GM13977 (cell line): ENCODE measurements around the gene WTAP.

Source experiments
- DNase-seq: peaks from one replicate; pipeline ENCODE4 v3.0.0; 2012; ENCODE audit warnings: low spot score
- in situ Hi-C: fragments of 300-500 bp; cut with MboI; formaldehyde crosslinking; loops from one replicate; pipeline ENCODE4 v1.12.0; 2022; ENCODE audit warnings: low sequenced_read_pairs, low pct_unique_long_range_greater_than_20kb, mixed read lengths, inconsistent platforms; ENCODE audit not compliant: unreplicated experiment
- TF ChIP-seq, protein P1 (sequence below): IDR thresholded peaks from 2 replicates; pipeline ENCODE4 v1.5.1; 2012; ENCODE audit warnings: mild to moderate bottlenecking, control low read depth; ENCODE audit not compliant: insufficient read depth; ENCODE audit errors: extremely low read depth, missing control alignments

Gene WTAP

GRCh38 chr6:159772196-159772595 is 44.9 kb downstream of the WTAP start:
- DNase-seq = no peak
- TF ChIP-seq, protein P1, sequence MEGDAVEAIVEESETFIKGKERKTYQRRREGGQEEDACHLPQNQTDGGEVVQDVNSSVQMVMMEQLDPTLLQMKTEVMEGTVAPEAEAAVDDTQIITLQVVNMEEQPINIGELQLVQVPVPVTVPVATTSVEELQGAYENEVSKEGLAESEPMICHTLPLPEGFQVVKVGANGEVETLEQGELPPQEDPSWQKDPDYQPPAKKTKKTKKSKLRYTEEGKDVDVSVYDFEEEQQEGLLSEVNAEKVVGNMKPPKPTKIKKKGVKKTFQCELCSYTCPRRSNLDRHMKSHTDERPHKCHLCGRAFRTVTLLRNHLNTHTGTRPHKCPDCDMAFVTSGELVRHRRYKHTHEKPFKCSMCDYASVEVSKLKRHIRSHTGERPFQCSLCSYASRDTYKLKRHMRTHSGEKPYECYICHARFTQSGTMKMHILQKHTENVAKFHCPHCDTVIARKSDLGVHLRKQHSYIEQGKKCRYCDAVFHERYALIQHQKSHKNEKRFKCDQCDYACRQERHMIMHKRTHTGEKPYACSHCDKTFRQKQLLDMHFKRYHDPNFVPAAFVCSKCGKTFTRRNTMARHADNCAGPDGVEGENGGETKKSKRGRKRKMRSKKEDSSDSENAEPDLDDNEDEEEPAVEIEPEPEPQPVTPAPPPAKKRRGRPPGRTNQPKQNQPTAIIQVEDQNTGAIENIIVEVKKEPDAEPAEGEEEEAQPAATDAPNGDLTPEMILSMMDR = no peak
- in situ Hi-C loops = no loop called here

DNA sequence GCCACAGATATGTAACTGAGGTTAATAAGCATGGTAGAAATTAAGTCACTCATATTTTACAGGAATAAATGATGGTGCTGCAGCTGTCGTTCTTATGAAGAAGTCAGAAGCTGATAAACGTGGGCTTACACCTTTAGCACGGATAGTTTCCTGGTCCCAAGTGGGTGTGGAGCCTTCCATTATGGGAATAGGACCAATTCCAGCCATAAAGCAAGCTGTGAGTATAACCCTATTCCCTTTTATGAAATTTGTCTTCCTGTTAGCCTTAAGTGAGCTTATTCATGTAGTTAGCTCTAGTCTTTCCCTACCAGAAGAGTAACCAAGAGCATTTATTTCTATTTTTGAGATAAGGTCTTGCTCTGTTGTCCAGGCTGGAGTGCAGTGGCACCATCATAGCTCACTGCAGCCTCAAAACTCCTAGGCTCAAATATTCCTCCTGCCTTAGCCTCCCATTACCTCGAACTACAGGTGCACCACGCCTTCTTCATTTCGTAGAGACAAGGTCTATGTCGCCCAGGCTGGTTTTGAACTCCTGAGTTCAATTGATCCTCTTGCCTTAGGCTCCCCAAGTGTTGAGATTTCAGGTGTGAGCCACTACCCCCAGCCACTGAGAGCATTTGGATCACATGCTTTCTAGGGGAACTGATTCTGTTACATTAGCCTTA is 50.1 kb downstream of the WTAP start:
- DNase-seq = no peak
- in situ Hi-C loops = no loop called here
- TF ChIP-seq, protein P1 = no peak

DNA sequence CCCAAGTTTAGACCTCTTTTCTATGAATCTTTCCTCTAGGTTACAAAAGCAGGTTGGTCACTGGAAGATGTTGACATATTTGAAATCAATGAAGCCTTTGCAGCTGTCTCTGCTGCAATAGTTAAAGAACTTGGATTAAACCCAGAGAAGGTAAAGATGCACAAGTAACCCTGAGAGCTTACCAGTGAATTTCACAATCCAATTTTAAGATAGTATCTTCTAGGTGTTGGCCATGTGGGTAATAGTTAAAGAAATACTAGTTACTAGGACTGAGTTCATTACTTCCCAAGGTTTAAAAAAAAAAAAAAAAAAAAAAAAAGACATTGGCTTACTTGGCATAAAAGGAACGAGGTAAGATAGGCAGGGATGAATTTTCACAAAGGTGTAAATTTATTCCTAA is 50.8 kb downstream of the WTAP start:
- in situ Hi-C loops = no loop called here
- no peak for DNase-seq
- TF ChIP-seq, protein P1 = no peak

DNA sequence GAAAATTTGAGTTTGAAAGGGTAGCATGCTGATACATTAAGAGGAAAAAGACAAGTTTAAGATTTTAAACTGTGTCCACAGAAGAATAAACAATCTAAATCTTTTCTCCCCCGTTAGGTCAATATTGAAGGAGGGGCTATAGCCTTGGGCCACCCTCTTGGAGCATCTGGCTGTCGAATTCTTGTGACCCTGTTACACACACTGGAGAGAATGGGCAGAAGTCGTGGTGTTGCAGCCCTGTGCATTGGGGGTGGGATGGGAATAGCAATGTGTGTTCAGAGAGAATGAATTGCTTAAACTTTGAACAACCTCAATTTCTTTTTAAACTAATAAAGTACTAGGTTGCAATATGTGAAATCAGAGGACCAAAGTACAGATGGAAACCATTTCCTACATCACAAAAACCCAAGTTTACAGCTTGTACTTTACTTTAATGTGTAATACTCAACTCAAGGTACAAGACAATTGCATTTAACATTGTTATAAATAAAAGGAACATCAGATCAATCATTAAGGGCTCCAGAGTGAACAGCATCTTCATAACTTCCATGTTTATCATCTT is 51.3 kb downstream of the WTAP start:
- TF ChIP-seq, protein P1 = no peak
- no peak for DNase-seq
- in situ Hi-C loops = no loop called here

DNA sequence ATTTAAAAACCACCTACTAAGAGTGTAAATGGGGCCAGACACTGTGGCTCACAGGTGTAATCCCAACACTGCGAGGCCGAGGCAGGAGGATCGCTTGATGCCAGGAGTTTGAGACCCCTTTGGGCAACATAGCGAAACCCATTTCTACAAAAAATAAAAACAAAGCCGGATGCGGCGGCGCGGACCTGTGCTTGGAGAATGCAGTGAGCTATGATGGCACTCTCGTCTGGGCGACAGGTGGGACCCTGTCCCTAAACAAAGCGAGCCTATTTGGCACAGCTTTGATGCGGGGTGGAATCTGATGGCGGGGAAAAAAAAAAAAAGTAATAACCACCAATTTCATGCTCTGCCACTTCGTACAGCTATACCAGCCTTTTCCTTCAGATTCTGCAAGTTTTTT is 61.0 kb downstream of the WTAP start:
- no peak for DNase-seq
- TF ChIP-seq, protein P1 = no peak
- in situ Hi-C loops = no loop called here

- DNase-seq = peak; percentile 50
- in situ Hi-C loops = no loop called here
- TF ChIP-seq, protein P1 = no peak
Measured at GRCh38 chr6:159788753-159789376, 61.6 kb downstream of the WTAP start.
